Activated CD8-positive, alpha-beta memory T cell treated with anti-CD3 and anti-CD28 coated beads, Interleukin-2, amount 50 U/mL, for 4 hours (primary cell): ENCODE measurements around the gene ARMH4.

ENCODE experiments used
- DNase-seq: peaks from one replicate; pipeline ENCODE4 v3.0.0-alpha.2; 2020

ARMH4 gene

GRCh38 chr14:58152014-58152857 lies at the start of gene ARMH4:
TSS of gene ARMH4 (minus strand) at chr14:58152213. CDS start at chr14:58139358, 12,855 bp downstream.
- peak; percentile 66 for DNase-seq

DNA sequence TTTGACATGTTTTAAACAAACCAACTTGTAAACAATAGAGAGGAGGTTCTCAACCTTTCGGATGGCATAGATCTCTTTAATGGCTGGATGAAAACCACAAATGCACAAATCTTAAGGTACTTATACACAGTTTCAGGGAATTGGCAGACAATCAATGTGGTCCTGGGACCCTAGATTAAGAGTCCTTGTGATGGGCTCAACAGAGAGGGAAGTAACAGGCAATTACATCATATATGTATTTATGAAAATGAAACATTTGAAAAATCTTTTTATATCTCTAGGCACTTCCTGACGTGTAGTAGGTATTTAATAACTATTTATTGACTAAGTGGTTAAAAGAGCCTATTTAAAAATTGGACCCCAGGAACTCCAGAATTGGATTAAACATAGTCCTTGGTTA lies 48.8 kb upstream of the ARMH4 start:
- no peak for DNase-seq

GRCh38 chr14:58200480-58200841 lies 48.4 kb upstream of the ARMH4 start:
- no peak for DNase-seq

GRCh38 chr14:58199726-58200479 lies 47.9 kb upstream of the ARMH4 start, which contains the start of gene ACTR10:
TSS of gene ACTR10 (plus strand) at chr14:58200149. CDS start at chr14:58200218, 69 bp downstream.
- DNase-seq = peak; percentile 87

- no peak for DNase-seq
These were observed 46.1 kb upstream of the ARMH4 start for GRCh38 chr14:58198086-58198485.

- DNase-seq = no peak
These were observed 44.2 kb upstream of the ARMH4 start for GRCh38 chr14:58196198-58196597.

DNA sequence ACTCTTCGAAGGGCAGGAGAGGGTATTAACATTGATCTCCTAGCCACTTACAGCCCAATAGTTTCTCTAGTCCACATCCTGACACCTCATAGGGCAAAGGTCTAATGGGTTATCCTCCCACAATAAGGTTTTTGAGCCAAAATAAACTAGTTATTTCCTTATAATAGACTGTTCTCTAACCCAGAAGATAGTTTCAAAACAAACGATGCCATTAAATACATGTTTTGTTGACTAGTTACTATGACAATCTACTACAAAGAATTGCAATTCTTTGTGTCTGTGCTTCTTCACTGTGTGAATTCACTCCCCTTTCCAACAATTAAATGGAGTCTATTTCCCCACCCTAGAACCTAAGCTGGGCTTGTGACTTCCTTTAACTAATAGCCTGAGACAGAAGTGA lies 41.5 kb upstream of the ARMH4 start:
- DNase-seq = no peak

DNA sequence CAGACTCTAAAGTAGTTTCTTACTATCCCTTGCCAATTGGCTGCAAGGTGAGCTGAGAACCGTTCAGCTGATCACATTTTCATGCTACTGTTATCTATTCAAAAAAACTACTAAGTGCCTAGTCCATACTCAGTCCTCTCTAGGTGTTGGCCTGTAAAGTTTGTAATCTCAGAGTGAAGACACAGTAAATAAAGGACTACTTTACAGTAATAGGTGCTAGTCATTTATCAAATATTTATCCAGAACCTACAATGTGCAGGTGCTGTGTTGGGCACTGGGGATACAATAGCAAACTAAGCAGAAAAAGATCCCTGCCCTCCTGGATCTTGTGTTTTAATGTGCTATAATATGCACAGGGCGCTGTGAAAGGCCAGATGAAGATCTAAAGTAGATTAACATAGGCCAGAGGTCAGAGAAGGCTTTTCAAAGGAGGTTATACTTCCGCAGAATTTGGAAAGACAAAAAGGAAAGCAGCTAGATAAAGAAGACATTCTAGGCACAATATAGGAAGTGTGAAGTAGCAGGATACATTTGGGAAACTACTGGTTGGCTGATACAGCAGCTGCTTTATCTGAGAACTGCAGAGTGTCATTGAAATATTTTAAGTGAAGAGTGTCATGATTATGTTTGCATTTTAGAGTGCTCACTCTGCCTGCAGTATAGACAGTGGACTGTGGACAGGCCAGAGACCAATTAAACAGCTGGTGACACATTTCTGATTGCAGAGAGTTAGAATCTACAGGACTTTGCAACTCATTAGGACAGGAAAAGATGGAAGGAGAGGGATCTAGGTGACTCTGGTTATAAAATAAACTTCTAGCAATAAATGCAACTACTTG lies 40.0 kb upstream of the ARMH4 start:
- no peak for DNase-seq

GRCh38 chr14:58189176-58189575 lies 37.2 kb upstream of the ARMH4 start:
- DNase-seq = no peak

DNA sequence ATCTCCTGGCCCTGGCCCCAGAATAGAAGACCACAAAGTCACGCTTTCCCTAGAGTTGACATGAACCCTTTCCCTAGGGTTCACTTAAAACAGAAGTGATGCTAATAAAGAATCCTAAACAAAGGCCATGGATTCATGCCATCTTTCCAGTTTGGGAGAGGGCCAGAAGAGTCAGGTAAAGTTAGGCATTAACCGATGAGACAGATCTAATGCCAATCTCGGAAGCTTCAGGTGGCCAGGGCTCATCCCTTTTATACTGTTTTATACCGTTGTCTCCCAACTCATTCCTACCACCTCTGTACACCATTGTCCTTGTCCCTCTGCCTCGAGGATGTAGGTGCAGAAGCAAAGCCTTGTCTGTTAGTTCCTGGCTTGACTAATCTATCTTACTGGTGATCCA lies 25.1 kb upstream of the ARMH4 start:
- no peak for DNase-seq

DNA sequence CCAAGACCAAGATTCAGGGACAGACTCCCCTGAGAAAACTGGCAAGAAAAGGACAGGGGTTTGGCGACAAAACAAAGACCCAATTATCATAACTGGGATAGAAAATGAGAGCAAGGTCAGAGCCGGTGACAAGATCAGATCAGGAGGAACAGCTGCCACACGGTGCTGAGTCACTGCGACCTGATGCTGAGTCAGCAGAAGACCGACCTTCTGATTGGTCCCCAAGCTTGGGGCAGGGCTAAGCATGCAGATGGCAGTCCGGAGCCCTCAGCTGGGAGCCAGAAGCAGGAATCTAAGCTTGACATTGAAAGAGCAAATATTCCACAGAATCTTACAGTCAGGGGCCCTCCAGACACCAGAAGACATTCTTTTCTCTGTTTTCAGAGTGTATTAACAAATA lies 19.1 kb upstream of the ARMH4 start:
- peak; percentile 31 for DNase-seq

GRCh38 chr14:58167891-58168290 lies 15.9 kb upstream of the ARMH4 start:
- no peak for DNase-seq

DNA sequence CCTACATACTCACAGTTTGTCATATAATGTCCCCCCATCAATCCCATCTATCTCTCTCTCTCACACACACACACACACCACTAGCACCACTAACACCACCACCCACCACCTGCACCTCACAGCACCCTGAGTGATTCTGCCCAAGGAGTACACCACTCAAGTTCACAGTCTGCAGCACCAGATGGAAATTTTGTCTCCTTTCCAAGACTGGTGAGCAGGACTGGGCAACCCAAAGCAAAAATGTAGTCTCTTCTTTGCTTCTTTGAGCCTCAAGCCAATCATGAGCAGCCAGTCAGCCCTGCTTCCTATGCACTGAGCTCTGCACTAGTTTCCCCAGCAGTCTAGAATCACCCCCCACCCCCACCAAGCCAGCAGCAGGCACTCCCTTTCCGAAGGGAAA lies 15.0 kb upstream of the ARMH4 start:
- DNase-seq = no peak

GRCh38 chr14:58166005-58166983 lies 14.3 kb upstream of the ARMH4 start:
- peak; percentile 75 for DNase-seq

GRCh38 chr14:58160561-58160960 lies 8.5 kb upstream of the ARMH4 start:
- DNase-seq = no peak

DNA sequence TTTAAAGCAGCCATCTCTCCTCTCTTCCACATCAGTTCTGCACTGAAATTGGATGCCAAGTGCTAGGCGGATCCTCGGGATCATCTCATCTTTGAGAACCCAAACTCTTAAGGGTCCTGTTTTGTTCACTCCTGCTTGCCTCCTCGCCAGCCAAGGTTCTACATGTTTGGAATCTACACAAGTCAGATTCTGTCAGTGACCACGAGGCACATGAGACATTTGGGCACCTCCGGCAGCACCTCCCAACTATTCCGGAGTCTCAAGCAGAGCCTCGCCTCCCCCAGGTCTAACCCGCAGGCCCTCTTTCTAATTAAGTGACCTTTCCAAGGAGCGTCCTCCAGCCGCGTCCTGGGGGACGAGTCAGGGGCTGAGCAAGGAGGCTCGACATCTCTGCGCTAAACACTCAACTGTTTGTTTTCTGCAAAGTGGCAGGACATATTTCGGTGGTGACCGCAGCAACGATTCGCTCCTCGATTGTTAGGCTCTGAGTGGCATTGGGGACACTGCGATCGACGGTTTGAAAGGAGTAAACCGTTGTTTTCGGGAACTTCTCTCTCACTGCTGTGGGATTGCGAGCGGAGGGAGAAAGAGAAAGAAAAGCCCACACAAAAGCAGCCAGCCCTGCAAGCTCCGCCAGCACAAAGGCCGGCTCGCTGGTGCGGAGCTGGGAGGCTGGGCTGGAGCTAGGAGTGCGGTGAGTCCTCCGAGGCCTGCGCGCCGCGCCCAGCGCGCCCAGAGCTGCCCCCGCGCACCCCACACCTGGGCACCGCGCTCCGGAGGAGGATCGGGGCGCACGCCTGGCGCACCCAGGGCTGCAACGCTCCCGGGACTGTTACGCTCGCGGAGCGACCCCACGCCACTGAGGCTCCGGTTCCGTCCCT lies 640 bp downstream of the ARMH4 start:
- DNase-seq = peak; percentile 16

- no peak for DNase-seq
These were observed 1.7 kb downstream of the ARMH4 start for GRCh38 chr14:58150243-58150805.

DNA sequence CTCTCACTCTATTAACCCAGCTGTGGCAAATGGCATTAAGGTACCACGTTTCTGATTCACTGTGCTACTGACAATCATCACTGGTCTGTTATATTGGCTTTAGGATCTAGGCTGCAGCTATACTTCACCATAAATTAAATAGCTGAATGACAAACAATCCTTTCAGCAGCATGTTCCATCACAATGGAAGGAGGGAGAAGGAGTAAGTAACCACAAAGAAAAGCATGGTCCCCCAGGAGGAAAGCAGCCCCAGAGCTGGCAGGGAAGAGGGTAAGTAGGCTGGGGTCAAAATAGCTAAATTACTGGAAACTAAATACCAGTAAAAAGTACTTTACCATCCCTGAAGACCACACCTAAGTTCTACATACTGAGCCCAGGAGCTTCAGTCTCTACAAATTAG lies 2.8 kb downstream of the ARMH4 start:
- DNase-seq = no peak

DNA sequence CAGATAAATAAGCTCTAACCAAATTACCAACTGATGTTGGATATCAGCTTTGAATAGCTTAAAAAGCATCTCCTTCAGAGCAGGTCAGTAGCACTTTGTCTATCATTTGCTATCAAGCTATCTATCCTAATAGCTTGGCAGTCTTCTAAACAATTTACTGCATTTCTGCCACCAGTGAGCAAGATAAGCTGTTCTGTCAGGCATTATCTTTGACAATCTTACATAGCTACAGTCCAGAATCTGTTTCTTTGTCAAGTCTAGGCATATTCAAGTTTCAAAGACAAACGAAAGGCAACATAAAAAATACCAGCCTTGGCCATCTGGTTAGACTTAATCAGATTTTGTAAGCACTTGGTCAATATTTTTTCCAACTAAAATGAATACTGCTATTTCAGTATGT lies 5.6 kb downstream of the ARMH4 start:
- DNase-seq = no peak

DNA sequence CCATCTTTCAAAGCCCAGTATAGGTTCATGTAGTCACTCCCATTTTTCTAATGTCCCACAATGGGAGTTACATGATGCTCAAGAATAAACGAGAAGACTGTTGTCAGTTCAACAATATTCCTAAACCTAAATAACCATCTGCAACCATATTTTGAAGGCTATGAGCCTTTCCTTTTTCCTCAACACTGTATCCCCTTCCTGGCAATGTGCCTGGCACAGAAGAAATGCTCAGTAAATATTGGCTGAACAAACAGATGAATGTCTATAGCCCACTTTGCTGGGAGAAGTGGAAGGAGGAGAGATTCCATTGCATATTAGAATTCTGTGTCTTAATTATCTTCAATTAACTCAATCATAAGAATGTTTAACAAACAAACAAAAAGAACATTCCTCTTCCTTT lies 6.1 kb downstream of the ARMH4 start:
- no peak for DNase-seq

DNA sequence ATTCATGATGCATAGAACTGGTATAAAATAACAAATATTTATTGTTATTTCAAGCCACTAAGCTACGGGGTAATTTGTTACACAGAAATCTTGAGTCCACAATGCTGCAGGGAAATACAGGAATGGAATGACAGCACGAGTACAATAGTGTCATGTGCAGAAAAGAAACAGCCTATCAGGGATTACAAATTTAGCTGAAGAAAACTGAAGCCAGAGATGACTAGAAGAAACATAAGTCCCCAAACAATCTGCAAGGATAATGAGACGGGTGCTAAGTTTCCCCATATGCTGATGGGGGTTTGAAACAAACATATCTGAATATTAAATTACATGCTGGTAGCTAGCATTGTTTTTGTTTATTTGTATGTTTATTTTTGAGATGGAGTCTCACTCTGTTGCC lies 8.9 kb downstream of the ARMH4 start:
- DNase-seq = no peak
